Uterus (tissue), 4 donors: Measurements from ENCODE around the gene NLK. TPM values are rescaled to one million over a fixed set of nuclear protein-coding genes. Genes with fewer than 3 reads are reported as not detected.
"Not testable (repeated sequence)": the region's sequence is repeated elsewhere in the genome, so short reads cannot be mapped to it uniquely, and the experiment has no call there.

Experiments
- DNase-seq, 2 donors: peaks; one replicate each; pipeline ENCODE4 v3.0.0-alpha.2; 2019 to 2020
- H3K27ac ChIP-seq, 2 donors: fragments of 200-600 bp; sonication (generic); 1 replicate in 1 of 2; 2 replicates in 1 of 2; pipeline ENCODE4 v1.5.1; 2016 to 2018
- H3K27me3 ChIP-seq, 2 donors: fragments of 200-600 bp; sonication (generic); one replicate each; pipeline ENCODE4 v1.5.1; 2018 to 2019; ENCODE audit warnings: control low read depth in 1 of 2
- H3K36me3 ChIP-seq, 2 donors: fragments of 200-600 bp; sonication (generic); one replicate each; pipeline ENCODE4 v1.5.1; 2019; ENCODE audit warnings: control low read depth in 1 of 2
- H3K4me1 ChIP-seq, 2 donors: fragments of 200-600 bp; sonication (generic); one replicate each; pipeline ENCODE4 v1.5.1; 2018 to 2019; ENCODE audit warnings: control low read depth in 1 of 2
- H3K4me3 ChIP-seq, 2 donors: fragments of 200-600 bp; sonication (generic); 1 replicate in 1 of 2; 2 replicates in 1 of 2; pipeline ENCODE4 v1.5.1; 2018 to 2019; ENCODE audit warnings: mild to moderate bottlenecking in 1 of 2
- H3K9me3 ChIP-seq, 2 donors: fragments of 200-600 bp; sonication (generic); one replicate each; pipeline ENCODE4 v1.5.1; 2019; ENCODE audit warnings: control low read depth in 1 of 2
- POLR2A ChIP-seq, 2 donors: fragments of 450-650 bp; IDR thresholded peaks; one replicate each; pipeline ENCODE4 v1.6.1; 2016; ENCODE audit warnings: antibody characterized with exemption in 2 of 2, mild to moderate bottlenecking in 1 of 2, moderate library complexity in 1 of 2
- intact Hi-C: fragments of 100-400 bp; cut with DNase I; formaldehyde crosslinking; loops from one replicate; pipeline ENCODE4 v1.15.1; 2023; ENCODE audit warnings: low total_unique reads
- total RNA-seq, 4 donors: library from RNA; depleted of rRNA in 3 of 4; stranded (reverse); fragments of >200 nt in 3 of 4; gene quantifications; one replicate each; pipeline versions ENCODE4 v1.1.0 to v1.2.4, GENCODE V29; 2014 to 2023
- TF ChIP-seq, protein P1 (sequence below), 4 experiments: fragments of 200-600 bp in 2 of 4; fragments of 450-650 bp in 2 of 4; sonication (generic) in 2 of 4; IDR thresholded peaks; one replicate each; pipeline ENCODE4 v1.5.1; 2016 to 2019; ENCODE audit warnings: antibody characterized with exemption in 4 of 4, mild to moderate bottlenecking in 2 of 4, moderate library complexity in 1 of 4
- donor health status: DM: yes; HTN: yes; CAD: no.

The NLK gene
- total RNA-seq, 4 donors from 2014 or later = 7.7 to 36.8 (median 23.4) TPM

DNA sequence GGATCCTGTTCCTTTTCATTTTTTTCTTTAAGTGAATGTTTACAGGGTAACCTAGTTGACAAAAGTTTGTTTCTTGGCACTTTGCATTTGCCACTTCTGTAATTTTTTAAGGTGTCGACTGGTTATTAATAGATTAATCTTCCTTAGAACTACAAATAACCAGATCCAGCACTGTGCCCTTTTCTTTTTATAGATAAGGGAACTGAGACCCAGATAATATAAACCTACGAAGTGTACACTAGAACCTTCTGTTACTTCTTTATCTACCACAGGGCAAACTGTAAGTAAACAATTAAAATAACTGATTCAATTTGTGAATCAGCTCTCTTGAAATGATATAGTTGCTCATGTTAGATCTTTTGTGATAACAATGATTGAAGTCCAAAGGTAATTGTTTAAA is 55.4 kb downstream of the NLK start:
- intact Hi-C loops = no loop called here

DNA sequence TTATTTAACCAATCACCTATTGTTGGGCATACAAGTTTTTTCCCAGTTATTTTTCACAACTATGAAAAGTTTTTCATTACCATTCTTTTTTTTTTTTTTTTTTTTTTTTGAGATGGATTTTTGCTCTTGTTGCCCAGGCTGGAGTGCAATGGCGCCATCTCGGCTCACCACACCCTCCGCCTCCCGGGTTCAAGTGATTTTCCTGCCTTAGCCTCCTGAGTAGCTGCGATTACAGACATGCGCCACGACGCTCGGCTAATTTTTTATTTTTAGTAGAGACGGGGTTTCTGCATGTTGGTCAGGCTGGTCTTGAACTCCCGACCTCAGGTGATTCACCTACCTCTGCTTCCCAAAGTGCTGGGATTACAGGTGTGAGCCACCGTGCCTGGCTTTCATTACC is 56.1 kb downstream of the NLK start:
- H3K4me3 ChIP-seq, H3K9me3 ChIP-seq, H3K27ac ChIP-seq, H3K27me3 ChIP-seq, H3K36me3 ChIP-seq, H3K4me1 ChIP-seq, intact Hi-C loops, DNase-seq: not testable (repeated sequence)

More for the DNA sequence above, 55.4 kb downstream of the NLK start:
- H3K27me3 ChIP-seq = no peaks in the 10 kb centered on the region
- TF ChIP-seq, protein P1, sequence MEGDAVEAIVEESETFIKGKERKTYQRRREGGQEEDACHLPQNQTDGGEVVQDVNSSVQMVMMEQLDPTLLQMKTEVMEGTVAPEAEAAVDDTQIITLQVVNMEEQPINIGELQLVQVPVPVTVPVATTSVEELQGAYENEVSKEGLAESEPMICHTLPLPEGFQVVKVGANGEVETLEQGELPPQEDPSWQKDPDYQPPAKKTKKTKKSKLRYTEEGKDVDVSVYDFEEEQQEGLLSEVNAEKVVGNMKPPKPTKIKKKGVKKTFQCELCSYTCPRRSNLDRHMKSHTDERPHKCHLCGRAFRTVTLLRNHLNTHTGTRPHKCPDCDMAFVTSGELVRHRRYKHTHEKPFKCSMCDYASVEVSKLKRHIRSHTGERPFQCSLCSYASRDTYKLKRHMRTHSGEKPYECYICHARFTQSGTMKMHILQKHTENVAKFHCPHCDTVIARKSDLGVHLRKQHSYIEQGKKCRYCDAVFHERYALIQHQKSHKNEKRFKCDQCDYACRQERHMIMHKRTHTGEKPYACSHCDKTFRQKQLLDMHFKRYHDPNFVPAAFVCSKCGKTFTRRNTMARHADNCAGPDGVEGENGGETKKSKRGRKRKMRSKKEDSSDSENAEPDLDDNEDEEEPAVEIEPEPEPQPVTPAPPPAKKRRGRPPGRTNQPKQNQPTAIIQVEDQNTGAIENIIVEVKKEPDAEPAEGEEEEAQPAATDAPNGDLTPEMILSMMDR (IDR thresholded peaks at IDR 0.05) = no peak
- TF ChIP-seq POLR2A (IDR thresholded peaks at IDR 0.05) = no peak
- no peaks in the 10 kb centered on the region for H3K36me3 ChIP-seq
- H3K4me1 ChIP-seq = no peaks in the 10 kb centered on the region
- no peak overlapping the region for H3K4me3 ChIP-seq
- DNase-seq = no peak
- no peaks in the 10 kb centered on the region for H3K9me3 ChIP-seq
- H3K27ac ChIP-seq = no peak overlapping the region

DNA sequence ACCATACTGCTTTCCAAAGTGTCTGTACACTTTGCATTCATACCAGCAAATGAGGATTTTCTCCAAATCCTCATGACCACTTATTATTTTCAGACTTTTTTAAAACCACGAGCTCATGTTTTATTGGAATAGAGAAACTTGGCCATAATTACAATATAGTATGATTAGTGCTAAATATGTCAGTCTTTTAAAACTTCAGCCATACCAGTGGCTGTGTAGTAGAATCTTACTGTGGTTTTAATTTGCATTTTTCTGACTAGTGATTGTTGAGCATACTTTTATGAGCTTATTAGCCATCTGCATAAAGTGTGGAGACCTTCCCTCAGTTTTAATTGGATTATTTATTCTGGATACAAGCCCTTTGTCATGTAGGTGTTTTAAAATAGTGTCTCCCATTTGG is 57.8 kb downstream of the NLK start:
- H3K9me3 ChIP-seq = no peaks in the 10 kb centered on the region
- intact Hi-C loops = no loop called here
- H3K4me3 ChIP-seq = no peak overlapping the region
- H3K4me1 ChIP-seq = no peaks in the 10 kb centered on the region
- no peak for DNase-seq
- H3K36me3 ChIP-seq = no peaks in the 10 kb centered on the region
- H3K27me3 ChIP-seq = no peaks in the 10 kb centered on the region
- no peak overlapping the region for H3K27ac ChIP-seq
- TF ChIP-seq, protein P1 (IDR thresholded peaks at IDR 0.05) = no peak
- TF ChIP-seq POLR2A (IDR thresholded peaks at IDR 0.05) = no peak

DNA sequence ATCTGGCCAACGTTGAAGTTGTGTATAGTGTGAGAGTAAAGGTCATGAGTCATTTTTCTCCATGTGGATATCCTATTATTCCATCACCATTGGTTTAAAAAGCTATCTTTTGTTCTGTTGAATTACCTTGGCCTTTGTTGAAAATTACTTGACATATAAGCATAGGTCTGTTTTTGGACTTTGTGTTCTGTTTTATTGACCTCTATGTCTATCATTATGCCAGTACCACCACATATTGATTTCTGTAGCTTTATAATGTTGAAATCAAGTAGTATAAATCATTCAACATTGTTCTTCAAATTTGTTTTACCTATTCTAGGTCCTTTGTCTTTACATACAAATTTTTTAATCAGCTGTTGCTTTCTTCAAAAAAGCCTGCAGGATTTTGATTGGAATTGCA is 58.5 kb downstream of the NLK start:
- Histone ChIP-seq H3K27me3 (no peaks in the 10 kb centered on the region), H3K4me1 (no peaks in the 10 kb centered on the region), H3K9me3 (no peaks in the 10 kb centered on the region), H3K4me3 (no peak overlapping the region), H3K27ac (no peak overlapping the region), H3K36me3 (no peaks in the 10 kb centered on the region)
- TF ChIP-seq, protein P1 (IDR thresholded peaks at IDR 0.05) = no peak
- TF ChIP-seq POLR2A (IDR thresholded peaks at IDR 0.05) = no peak
- intact Hi-C loops = no loop called here
- DNase-seq = no peak

DNA sequence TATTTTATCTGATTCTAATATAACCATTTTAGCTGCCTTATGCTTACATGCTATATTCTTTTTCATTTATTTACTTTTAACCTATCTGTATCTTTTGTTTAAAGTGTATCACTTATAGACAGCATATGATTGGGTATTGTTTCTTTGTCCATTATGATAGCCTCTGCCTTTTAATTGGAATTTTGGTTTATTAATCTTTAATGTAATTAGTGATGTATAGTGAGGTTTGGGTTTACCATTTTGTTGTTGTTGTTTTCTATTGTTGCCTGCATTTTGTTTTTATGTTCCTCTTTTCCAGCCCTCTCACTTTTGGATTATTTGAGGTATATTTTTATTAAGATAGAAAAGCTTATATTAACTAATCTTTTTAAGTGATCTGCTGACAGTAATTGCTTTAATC is 59.4 kb downstream of the NLK start:
- no peaks in the 10 kb centered on the region for H3K27me3 ChIP-seq
- TF ChIP-seq POLR2A (IDR thresholded peaks at IDR 0.05) = no peak
- TF ChIP-seq, protein P1 (IDR thresholded peaks at IDR 0.05) = no peak

DNA sequence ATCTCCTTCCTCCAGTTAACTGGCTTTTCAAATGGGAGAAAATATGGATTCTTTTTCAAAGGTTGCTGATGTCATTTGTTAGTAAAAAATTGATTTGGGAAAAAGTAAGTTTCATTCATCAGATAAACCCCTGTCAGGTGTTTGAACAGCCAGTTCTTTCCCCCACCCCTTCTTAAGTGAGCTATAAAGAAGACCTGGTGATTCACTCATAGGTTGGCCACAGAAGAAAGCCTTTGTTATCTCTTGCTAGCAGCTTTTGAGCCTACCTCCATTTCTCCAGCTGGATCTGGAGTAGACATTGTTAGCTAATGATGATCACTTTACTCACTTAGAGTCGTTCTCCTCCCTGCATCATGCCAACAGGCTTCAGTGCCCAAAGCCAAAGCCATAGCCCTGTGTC is 63.0 kb downstream of the NLK start:
- H3K36me3 ChIP-seq = no peaks in the 10 kb centered on the region
- H3K4me1 ChIP-seq = no peaks in the 10 kb centered on the region
- no peak for DNase-seq
- H3K27me3 ChIP-seq = no peaks in the 10 kb centered on the region
- no peak overlapping the region for H3K4me3 ChIP-seq
- TF ChIP-seq POLR2A (IDR thresholded peaks at IDR 0.05) = no peak
- TF ChIP-seq, protein P1 (IDR thresholded peaks at IDR 0.05) = no peak
- intact Hi-C loops = no loop called here
- H3K9me3 ChIP-seq = no peaks in the 10 kb centered on the region
- H3K27ac ChIP-seq = no peak overlapping the region

More for the DNA sequence above, 59.4 kb downstream of the NLK start:
- no peak for DNase-seq
- H3K36me3 ChIP-seq = no peaks in the 10 kb centered on the region
- H3K4me1 ChIP-seq = no peaks in the 10 kb centered on the region
- H3K9me3 ChIP-seq = no peaks in the 10 kb centered on the region
- intact Hi-C loops = no loop called here
- no peak overlapping the region for H3K4me3 ChIP-seq
- H3K27ac ChIP-seq = no peak overlapping the region
